GM18517 (cell line): ENCODE results near the gene BPNT1.
"Not testable (repeated sequence)": the region's sequence is repeated elsewhere in the genome, so short reads cannot be mapped to it uniquely, and the experiment has no call there.

Experiments used
- ATAC-seq: cut with Tn5 transposase; IDR thresholded peaks from one replicate; pipeline ENCODE4 v1.9.1; 2021; ENCODE audit warnings: mild to moderate bottlenecking, moderate library complexity; ENCODE audit not compliant: unreplicated experiment

BPNT1 gene

GRCh38 chr1:220084460-220084859 is 5.1 kb downstream of the BPNT1 start:
- ATAC-seq, result no peak

- ATAC-seq, result no peak
Observed at GRCh38 chr1:220077887-220078286, 11.7 kb downstream of the BPNT1 start.

GRCh38 chr1:220076861-220077762 is 12.5 kb downstream of the BPNT1 start:
- ATAC-seq, result no peak

GRCh38 chr1:220067269-220068204 is 22.1 kb downstream of the BPNT1 start:
- no peak for ATAC-seq

GRCh38 chr1:220062629-220063028 is 27.0 kb downstream of the BPNT1 start:
- no peak for ATAC-seq

- ATAC-seq, result no peak
Observed at GRCh38 chr1:220060876-220061275, 28.7 kb downstream of the BPNT1 start.

- ATAC-seq, result no peak
Observed at GRCh38 chr1:220056374-220056773, 33.2 kb downstream of the BPNT1 start.

- ATAC-seq, result peak; percentile 99
Observed at GRCh38 chr1:220046052-220046930, 43.3 kb downstream of the BPNT1 start, which contains the start of gene EPRS1. Gene EPRS1, minus strand, starts transcription at chr1:220046505. Its CDS starts 117 bp downstream, at chr1:220046388.

GRCh38 chr1:220045356-220046051 is 44.1 kb downstream of the BPNT1 start:
- peak; percentile 23 for ATAC-seq

GRCh38 chr1:220044678-220045355 is 44.8 kb downstream of the BPNT1 start:
- ATAC-seq, result no peak

GRCh38 chr1:220043646-220044045 is 45.9 kb downstream of the BPNT1 start:
- ATAC-seq, result no peak

GRCh38 chr1:220040028-220040596 is 49.5 kb downstream of the BPNT1 start:
- ATAC-seq, result no peak

GRCh38 chr1:220038640-220039039 is 50.9 kb downstream of the BPNT1 start:
- no peak for ATAC-seq

GRCh38 chr1:220037810-220038209 is 51.8 kb downstream of the BPNT1 start:
- ATAC-seq, result not testable (repeated sequence)

- no peak for ATAC-seq
Observed at GRCh38 chr1:220032911-220033310, 56.7 kb downstream of the BPNT1 start.

GRCh38 chr1:220031287-220031686 is 58.3 kb downstream of the BPNT1 start:
- ATAC-seq, result no peak

GRCh38 chr1:220028346-220028895 is 61.2 kb downstream of the BPNT1 start:
- ATAC-seq, result no peak

GRCh38 chr1:220019071-220019470 is 70.5 kb downstream of the BPNT1 start:
- ATAC-seq, result no peak

- peak; percentile 86 for ATAC-seq
Observed at GRCh38 chr1:220013497-220013896, 76.1 kb downstream of the BPNT1 start.
